ENCODE results near the gene TRAF4. TPM values are rescaled to one million over a fixed set of nuclear protein-coding genes. Genes with fewer than 3 reads are reported as not detected.
A peak's percentile ranks its signal among the peaks of the same experiment; 100 is the strongest.

Gene TRAF4
- polyA plus RNA-seq, 4 donors = 58.8 to 203 (median 128) TPM

- Histone ChIP-seq H3K4me3 (ENCODE audit: low read depth in 1 of 3, low read length in 3 of 3) (no peak overlapping the region), H3K27ac (ENCODE audit: low read depth in 1 of 3, low read length in 2 of 3) (no peak overlapping the region), H3K4me1 (ENCODE audit: control insufficient read depth in 3 of 3, insufficient read depth in 2 of 3, low read depth in 1 of 3, low read length in 2 of 3) (no peaks in the 10 kb centered on the region), H3K27me3 (ENCODE audit: control insufficient read depth in 3 of 3, insufficient read depth in 3 of 3, low read length in 3 of 3) (no peaks in the 10 kb centered on the region), H3K36me3 (ENCODE audit: control insufficient read depth in 3 of 3, insufficient read depth in 2 of 3, low read depth in 1 of 3, low read length in 3 of 3) (peaks cover 7 to 71% (median 19%) of the 10 kb centered on the region in 3 donors), H3K9me3 (ENCODE audit: control insufficient read depth in 2 of 2, insufficient read depth in 1 of 2, low read depth in 1 of 2, low read length in 1 of 2) (no peaks in the 10 kb centered on the region)
- no peak for DNase-seq
- no peak for FAIRE-seq
- WGBS, 3 donors = 75 to 84% (median 83%) methylated on average over 5 of the region's 5 CpGs
Observed at GRCh38 chr17:28756049-28756804, 12.4 kb downstream of the TRAF4 start.

- Histone ChIP-seq H3K27me3 (ENCODE audit: control insufficient read depth in 3 of 3, insufficient read depth in 3 of 3, low read length in 3 of 3) (no peaks in the 10 kb centered on the region), H3K4me1 (ENCODE audit: control insufficient read depth in 3 of 3, insufficient read depth in 2 of 3, low read depth in 1 of 3, low read length in 2 of 3) (no peaks in the 10 kb centered on the region), H3K4me3 (ENCODE audit: low read depth in 1 of 3, low read length in 3 of 3) (no peak overlapping the region), H3K36me3 (ENCODE audit: control insufficient read depth in 3 of 3, insufficient read depth in 2 of 3, low read depth in 1 of 3, low read length in 3 of 3) (peaks cover 7 to 62% (median 18%) of the 10 kb centered on the region in 3 donors), H3K27ac (ENCODE audit: low read depth in 1 of 3, low read length in 2 of 3) (no peak overlapping the region), H3K9me3 (ENCODE audit: control insufficient read depth in 2 of 2, insufficient read depth in 1 of 2, low read depth in 1 of 2, low read length in 1 of 2) (no peaks in the 10 kb centered on the region)
- FAIRE-seq = no peak
- DNase-seq = no peak
- WGBS, 3 donors = 95 to 96% (median 96%) methylated on average over 31 to 32 of the region's 32 CpGs
Observed at GRCh38 chr17:28758411-28759121, 14.8 kb downstream of the TRAF4 start.

GRCh38 chr17:28759256-28759865 is 15.6 kb downstream of the TRAF4 start:
- no peaks in the 10 kb centered on the region for H3K9me3 ChIP-seq (ENCODE audit: control insufficient read depth in 2 of 2, insufficient read depth in 1 of 2, low read depth in 1 of 2, low read length in 1 of 2)
- FAIRE-seq (no peak), DNase-seq (no peak)
- no peak overlapping the region for H3K27ac ChIP-seq (ENCODE audit: low read depth in 1 of 3, low read length in 2 of 3)
- WGBS, 3 donors = 94 to 95% (median 95%) methylated on average over 18 of the region's 18 CpGs
- H3K4me1 ChIP-seq (ENCODE audit: control insufficient read depth in 3 of 3, insufficient read depth in 2 of 3, low read depth in 1 of 3, low read length in 2 of 3) = no peaks in the 10 kb centered on the region
- no peak overlapping the region for H3K4me3 ChIP-seq (ENCODE audit: low read depth in 1 of 3, low read length in 3 of 3)
- peaks cover 7 to 62% (median 18%) of the 10 kb centered on the region in 3 donors for H3K36me3 ChIP-seq (ENCODE audit: control insufficient read depth in 3 of 3, insufficient read depth in 2 of 3, low read depth in 1 of 3, low read length in 3 of 3)
- H3K27me3 ChIP-seq (ENCODE audit: control insufficient read depth in 3 of 3, insufficient read depth in 3 of 3, low read length in 3 of 3) = no peaks in the 10 kb centered on the region

GRCh38 chr17:28760601-28761562 is 17.1 kb downstream of the TRAF4 start:
- WGBS, 3 donors = 48% methylated on average over 9 of the region's 9 CpGs
- peak overlapping the region in 1 of 3 donors; percentile 1 for H3K27ac ChIP-seq (ENCODE audit: low read depth in 1 of 3, low read length in 2 of 3)
- H3K9me3 ChIP-seq (ENCODE audit: control insufficient read depth in 2 of 2, insufficient read depth in 1 of 2, low read depth in 1 of 2, low read length in 1 of 2) = no peaks in the 10 kb centered on the region
- no peaks in the 10 kb centered on the region for H3K4me1 ChIP-seq (ENCODE audit: control insufficient read depth in 3 of 3, insufficient read depth in 2 of 3, low read depth in 1 of 3, low read length in 2 of 3)
- no peak for FAIRE-seq
- H3K27me3 ChIP-seq (ENCODE audit: control insufficient read depth in 3 of 3, insufficient read depth in 3 of 3, low read length in 3 of 3) = no peaks in the 10 kb centered on the region
- peak in 1 of 2 donors; percentile 48 for DNase-seq
- no peak overlapping the region for H3K4me3 ChIP-seq (ENCODE audit: low read depth in 1 of 3, low read length in 3 of 3)
- H3K36me3 ChIP-seq (ENCODE audit: control insufficient read depth in 3 of 3, insufficient read depth in 2 of 3, low read depth in 1 of 3, low read length in 3 of 3) = peaks cover 7 to 58% (median 22%) of the 10 kb centered on the region in 3 donors

- H3K27me3 ChIP-seq (ENCODE audit: control insufficient read depth in 3 of 3, insufficient read depth in 3 of 3, low read length in 3 of 3) = no peaks in the 10 kb centered on the region
- H3K36me3 ChIP-seq (ENCODE audit: control insufficient read depth in 3 of 3, insufficient read depth in 2 of 3, low read depth in 1 of 3, low read length in 3 of 3) = peaks cover 6 to 55% (median 18%) of the 10 kb centered on the region in 3 donors
- 71 to 84% (median 79%) methylated on average over 1 of the region's 1 CpG for WGBS, 3 donors
- no peak for DNase-seq
- no peaks in the 10 kb centered on the region for H3K4me1 ChIP-seq (ENCODE audit: control insufficient read depth in 3 of 3, insufficient read depth in 2 of 3, low read depth in 1 of 3, low read length in 2 of 3)
- no peaks in the 10 kb centered on the region for H3K9me3 ChIP-seq (ENCODE audit: control insufficient read depth in 2 of 2, insufficient read depth in 1 of 2, low read depth in 1 of 2, low read length in 1 of 2)
- H3K4me3 ChIP-seq (ENCODE audit: low read depth in 1 of 3, low read length in 3 of 3) = no peak overlapping the region
- FAIRE-seq = no peak
- H3K27ac ChIP-seq (ENCODE audit: low read depth in 1 of 3, low read length in 2 of 3) = no peak overlapping the region
Observed at GRCh38 chr17:28763137-28763799, 19.5 kb downstream of the TRAF4 start.

- no peak for FAIRE-seq
- 51 to 60% (median 55%) methylated on average over 5 of the region's 5 CpGs for WGBS, 3 donors
- peaks cover 0 to 49% (median 13%) of the 10 kb centered on the region in 3 donors for H3K36me3 ChIP-seq (ENCODE audit: control insufficient read depth in 3 of 3, insufficient read depth in 2 of 3, low read depth in 1 of 3, low read length in 3 of 3)
Observed at GRCh38 chr17:28763804-28764266, 20.0 kb downstream of the TRAF4 start.

GRCh38 chr17:28765038-28765437 is 21.2 kb downstream of the TRAF4 start:
- no peak for FAIRE-seq
- DNase-seq = no peak
- Histone ChIP-seq H3K4me3 (ENCODE audit: low read depth in 1 of 3, low read length in 3 of 3) (no peak overlapping the region), H3K27ac (ENCODE audit: low read depth in 1 of 3, low read length in 2 of 3) (no peak overlapping the region), H3K27me3 (ENCODE audit: control insufficient read depth in 3 of 3, insufficient read depth in 3 of 3, low read length in 3 of 3) (no peaks in the 10 kb centered on the region), H3K4me1 (ENCODE audit: control insufficient read depth in 3 of 3, insufficient read depth in 2 of 3, low read depth in 1 of 3, low read length in 2 of 3) (no peaks in the 10 kb centered on the region), H3K9me3 (ENCODE audit: control insufficient read depth in 2 of 2, insufficient read depth in 1 of 2, low read depth in 1 of 2, low read length in 1 of 2) (no peaks in the 10 kb centered on the region), H3K36me3 (ENCODE audit: control insufficient read depth in 3 of 3, insufficient read depth in 2 of 3, low read depth in 1 of 3, low read length in 3 of 3) (peaks cover 0 to 37% (median 8%) of the 10 kb centered on the region in 3 donors)
- 77 to 89% (median 81%) methylated on average over 4 of the region's 4 CpGs for WGBS, 3 donors

More at GRCh38 chr17:28763804-28764266, 20.0 kb downstream of the TRAF4 start:
- Histone ChIP-seq H3K27me3 (ENCODE audit: control insufficient read depth in 3 of 3, insufficient read depth in 3 of 3, low read length in 3 of 3) (no peaks in the 10 kb centered on the region), H3K9me3 (ENCODE audit: control insufficient read depth in 2 of 2, insufficient read depth in 1 of 2, low read depth in 1 of 2, low read length in 1 of 2) (no peaks in the 10 kb centered on the region), H3K4me3 (ENCODE audit: low read depth in 1 of 3, low read length in 3 of 3) (no peak overlapping the region), H3K27ac (ENCODE audit: low read depth in 1 of 3, low read length in 2 of 3) (no peak overlapping the region), H3K4me1 (ENCODE audit: control insufficient read depth in 3 of 3, insufficient read depth in 2 of 3, low read depth in 1 of 3, low read length in 2 of 3) (no peaks in the 10 kb centered on the region)
- peak; percentile 66 to 75 for DNase-seq
